K562 (cell line): ENCODE results near the gene PGD. TPM values are rescaled to one million over a fixed set of nuclear protein-coding genes. Genes with fewer than 3 reads are reported as not detected.

Source experiments
- BMI1 ChIP-seq: fragments of 150-350 bp; IDR thresholded peaks from 2 replicates; pipeline ENCODE4 v1.6.1; 2014; ENCODE audit warnings: low read length
- CEBPG ChIP-seq, 3 experiments: fragments of 200-800 bp in 1 of 3; sonication (Bioruptor generic) in 1 of 3; sonication (generic) in 1 of 3; formaldehyde crosslinking in 1 of 3; IDR thresholded peaks in 2 of 3; conservative IDR thresholded peaks in 1 of 3; 2 replicates each; pipeline versions ENCODE4 v1.6.1 to v1.8.0; 2016 to 2022; ENCODE audit warnings: missing compliant biosample characterization in 2 of 3, missing genetic modification characterization in 2 of 3, mild to moderate bottlenecking in 1 of 3, missing genetic modification reagents in 1 of 3
- CREBBP ChIP-seq: IDR thresholded peaks from one replicate; pipeline ENCODE4 v1.6.1; 2012; ENCODE audit warnings: low read depth, mild to moderate bottlenecking, control low read depth, inconsistent platforms, low read length
- GABPA ChIP-seq: fragments of 200-800 bp; sonication (Bioruptor generic); conservative IDR thresholded peaks from 2 replicates; pipeline ENCODE4 v1.6.1; 2016; ENCODE audit warnings: low read depth, missing genetic modification characterization, missing compliant biosample characterization
- GATA2 ChIP-seq: sonication (generic); formaldehyde crosslinking; IDR thresholded peaks from 2 replicates; pipeline ENCODE4 v1.4.0; 2020; ENCODE audit warnings: mild to moderate bottlenecking, missing genetic modification reagents
- HOXB6 ChIP-seq: fragments of 250-450 bp; sonication (Bioruptor Pico); IDR thresholded peaks from 2 replicates; pipeline ENCODE4 v1.5.1; 2022; ENCODE audit warnings: mild to moderate bottlenecking, borderline replicate concordance
- JUND ChIP-seq, 2 experiments: IDR thresholded peaks; 2 replicates in 1 of 2; 3 replicates in 1 of 2; pipeline ENCODE4 v1.6.1; 2011; ENCODE audit warnings: borderline replicate concordance in 2 of 2, low read depth in 2 of 2, low read length in 2 of 2, improper control_type of control experiment in 1 of 2, missing biosample characterization in 1 of 2, missing genetic modification characterization in 1 of 2, missing genetic modification reagents in 1 of 2
- KLF1 ChIP-seq: fragments of 450-650 bp; IDR thresholded peaks from 2 replicates; pipeline ENCODE4 v1.6.1; 2016; ENCODE audit warnings: missing genetic modification characterization, missing compliant biosample characterization
- KLF6 ChIP-seq: fragments of 250-450 bp; sonication (Bioruptor Pico); IDR thresholded peaks from 2 replicates; pipeline ENCODE4 v1.4.0; 2020; ENCODE audit warnings: mild to moderate bottlenecking, moderate library complexity, borderline replicate concordance
- MYBL2 ChIP-seq, 2 experiments: fragments of 450-650 bp in 1 of 2; sonication (generic) in 1 of 2; formaldehyde crosslinking in 1 of 2; IDR thresholded peaks; 2 replicates each; pipeline versions ENCODE4 v1.6.1 to v1.8.1; 2017 to 2022; ENCODE audit warnings: borderline replicate concordance in 1 of 2, inconsistent platforms in 1 of 2, low read depth in 1 of 2, mild to moderate bottlenecking in 1 of 2, missing genetic modification reagents in 1 of 2, moderate library complexity in 1 of 2
- NCOR1 ChIP-seq: fragments of 450-650 bp; IDR thresholded peaks from 2 replicates; pipeline ENCODE4 v1.6.1; 2016; ENCODE audit warnings: mild to moderate bottlenecking, moderate library complexity
- NFIX ChIP-seq: fragments of 250-450 bp; sonication (Bioruptor Pico); IDR thresholded peaks from 2 replicates; pipeline ENCODE4 v1.4.0; 2020; ENCODE audit warnings: low read depth, mild to moderate bottlenecking, moderate library complexity
- NR2C1 ChIP-seq, 2 experiments: fragments of 450-650 bp; IDR thresholded peaks; 2 replicates each; pipeline ENCODE4 v1.6.1; 2017; ENCODE audit warnings: mild to moderate bottlenecking in 2 of 2, antibody characterized with exemption in 1 of 2, inconsistent platforms in 1 of 2, missing compliant biosample characterization in 1 of 2, missing genetic modification characterization in 1 of 2
- RB1 ChIP-seq: fragments of 450-650 bp; IDR thresholded peaks from 2 replicates; pipeline ENCODE4 v1.6.1; 2017; ENCODE audit warnings: low read depth, mild to moderate bottlenecking
- SIN3B ChIP-seq: fragments of 450-650 bp; IDR thresholded peaks from 2 replicates; pipeline ENCODE4 v1.6.1; 2017; ENCODE audit warnings: low read depth, mild to moderate bottlenecking, moderate library complexity
- ZEB2 ChIP-seq: fragments of 450-650 bp; IDR thresholded peaks from 2 replicates; pipeline ENCODE4 v1.6.1; 2016
- ZNF224 ChIP-seq: sonication (generic); formaldehyde crosslinking; IDR thresholded peaks from 2 replicates; pipeline ENCODE4 v1.8.0; 2022; ENCODE audit warnings: mild to moderate bottlenecking, missing genetic modification reagents
- ZNF41 ChIP-seq: fragments of 250-450 bp; sonication (Bioruptor Pico); conservative IDR thresholded peaks from 2 replicates; pipeline ENCODE4 v1.4.0; 2020; ENCODE audit warnings: mild to moderate bottlenecking
- ZNF584 ChIP-seq: fragments of 200-800 bp; sonication (Bioruptor generic); IDR thresholded peaks from 2 replicates; pipeline ENCODE4 v1.6.1; 2016; ENCODE audit warnings: low read depth, mild to moderate bottlenecking, missing genetic modification characterization, missing compliant biosample characterization
- polyA plus RNA-seq, 8 experiments: library from polyadenylated mRNA; depleted of rRNA in 4 of 8; stranded (reverse) in 5 of 8; unstranded in 3 of 8; fragments of >200 nt; fragmentation: Nextera tagmentation in 2 of 8; fragmentation: Illumina TruSeq in 1 of 8; extraction: Ambion mirVana in 2 of 8; extraction: Trizol in 1 of 8; gene quantifications; 2 replicates each; pipeline versions ENCODE4 v1.2.1 to v1.2.3, GENCODE V29; 2011 to 2014; ENCODE audit warnings: inconsistent platforms in 1 of 8, missing spikeins in 1 of 8
- total RNA-seq, 7 experiments: library from RNA; depleted of rRNA in 6 of 7; stranded (reverse); fragments of >200 nt in 6 of 7; fragmentation: Illumina TruSeq in 2 of 7; extraction: Trizol in 2 of 7; gene quantifications; 2 replicates each; pipeline versions ENCODE4 v1.2.1 to v1.2.3, GENCODE V29; 2011 to 2021; ENCODE audit warnings: low replicate concordance in 1 of 7
- TF ChIP-seq, protein P1 (sequence below): fragments of 450-650 bp; IDR thresholded peaks from 2 replicates; pipeline ENCODE4 v1.6.1; 2014; ENCODE audit warnings: low read depth, mild to moderate bottlenecking, moderate library complexity, borderline replicate concordance
- TF ChIP-seq, protein P2 (sequence below): fragments of 250-450 bp; sonication (Bioruptor Pico); IDR thresholded peaks from 2 replicates; pipeline ENCODE4 v1.4.0; 2020; ENCODE audit warnings: borderline replicate concordance
- TF ChIP-seq, protein P3 (sequence below): fragments of 250-450 bp; sonication (Bioruptor Pico); IDR thresholded peaks from 2 replicates; pipeline ENCODE4 v1.8.0; 2021; ENCODE audit warnings: moderate library complexity, mild to moderate bottlenecking, inconsistent platforms

PGD gene
- total and polyA plus RNA-seq, 9 of the 15 experiments (the other 6 are each of a cell fraction or from before 2014, with no cell fraction given) = 177 to 542 (median 270) TPM

DNA sequence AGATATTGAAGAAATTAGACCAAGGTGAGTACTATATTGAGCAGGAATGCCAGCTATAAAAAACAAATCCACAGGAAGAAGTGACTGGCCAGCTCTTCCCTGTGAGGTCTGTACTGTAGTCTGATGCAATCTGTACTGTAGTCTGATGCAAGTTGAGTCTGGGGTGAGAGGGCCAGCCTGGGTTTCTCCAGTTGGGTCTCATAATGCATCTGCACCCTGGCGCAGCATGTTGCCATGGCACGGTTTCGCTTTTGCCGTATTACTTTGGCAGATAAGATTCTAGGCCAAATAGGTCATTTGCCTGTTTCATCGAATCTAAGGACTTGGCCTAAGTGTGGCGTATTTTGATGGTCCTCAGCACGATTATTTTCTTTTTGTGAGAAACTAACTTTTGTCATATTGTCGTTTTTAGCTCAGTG, 24.4 kb upstream of the PGD start (continued):
- TF ChIP-seq, protein P1, sequence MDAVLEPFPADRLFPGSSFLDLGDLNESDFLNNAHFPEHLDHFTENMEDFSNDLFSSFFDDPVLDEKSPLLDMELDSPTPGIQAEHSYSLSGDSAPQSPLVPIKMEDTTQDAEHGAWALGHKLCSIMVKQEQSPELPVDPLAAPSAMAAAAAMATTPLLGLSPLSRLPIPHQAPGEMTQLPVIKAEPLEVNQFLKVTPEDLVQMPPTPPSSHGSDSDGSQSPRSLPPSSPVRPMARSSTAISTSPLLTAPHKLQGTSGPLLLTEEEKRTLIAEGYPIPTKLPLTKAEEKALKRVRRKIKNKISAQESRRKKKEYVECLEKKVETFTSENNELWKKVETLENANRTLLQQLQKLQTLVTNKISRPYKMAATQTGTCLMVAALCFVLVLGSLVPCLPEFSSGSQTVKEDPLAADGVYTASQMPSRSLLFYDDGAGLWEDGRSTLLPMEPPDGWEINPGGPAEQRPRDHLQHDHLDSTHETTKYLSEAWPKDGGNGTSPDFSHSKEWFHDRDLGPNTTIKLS = no peak
- TF ChIP-seq ZNF584 (CRISPR knock-in tag) (peak; percentile 86; the same call in 1 of the 2 replicates), ZNF41 (CRISPR knock-in tag) (0 out of 2 replicates have a peak, but pooled peaks have one; percentile 4), NFIX (no peak), SIN3B (no peak), KLF6 (CRISPR knock-in tag) (peak; percentile 73; the same call in 1 of the 2 replicates), NCOR1 (no peak), JUND (IDR thresholded peaks at IDR 0.05; ENCODE audit: borderline replicate concordance, low read depth, low read length) (peak; percentile 66), JUND (tag; IDR thresholded peaks at IDR 0.05; ENCODE audit: borderline replicate concordance, low read depth, low read length) (peak; percentile 27; the same call in 1 of the 3 replicates), ZNF224 (CRISPR knock-in tag) (no peak), NR2C1 (IDR thresholded peaks at IDR 0.05) (no peak), NR2C1 (tag; IDR thresholded peaks at IDR 0.05) (peak; percentile 66; the same call in 1 of the 2 replicates), RB1 (no peak), ZEB2 (no peak), KLF1 (tag) (no peak), CREBBP (no peak), BMI1 (no peak), GABPA (tag) (0 out of 2 replicates have a peak, but pooled peaks have one; percentile 36), CEBPG (CRISPR knock-in tag; IDR thresholded peaks at IDR 0.05) (peak; percentile 80), CEBPG (tag; conservative IDR thresholded peaks at IDR 0.05 in 1 of 2, IDR thresholded peaks at IDR 0.05 in 1 of 2) (peak; percentile 96 to 97), GATA2 (CRISPR knock-in tag) (no peak), MYBL2 (IDR thresholded peaks at IDR 0.05; ENCODE audit: low read depth) (no peak), MYBL2 (CRISPR knock-in tag; IDR thresholded peaks at IDR 0.05; ENCODE audit: borderline replicate concordance) (no peak), HOXB6 (CRISPR knock-in tag) (no peak)
- TF ChIP-seq, protein P2, sequence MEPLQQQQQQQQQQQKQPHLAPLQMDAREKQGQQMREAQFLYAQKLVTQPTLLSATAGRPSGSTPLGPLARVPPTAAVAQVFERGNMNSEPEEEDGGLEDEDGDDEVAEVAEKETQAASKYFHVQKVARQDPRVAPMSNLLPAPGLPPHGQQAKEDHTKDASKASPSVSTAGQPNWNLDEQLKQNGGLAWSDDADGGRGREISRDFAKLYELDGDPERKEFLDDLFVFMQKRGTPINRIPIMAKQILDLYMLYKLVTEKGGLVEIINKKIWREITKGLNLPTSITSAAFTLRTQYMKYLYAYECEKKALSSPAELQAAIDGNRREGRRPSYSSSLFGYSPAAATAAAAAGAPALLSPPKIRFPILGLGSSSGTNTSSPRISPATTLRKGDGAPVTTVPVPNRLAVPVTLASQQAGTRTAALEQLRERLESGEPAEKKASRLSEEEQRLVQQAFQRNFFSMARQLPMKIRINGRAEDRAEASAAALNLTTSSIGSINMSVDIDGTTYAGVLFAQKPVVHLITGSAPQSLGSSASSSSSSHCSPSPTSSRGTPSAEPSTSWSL (CRISPR knock-in tag) = no peak; the same call in 1 of the 2 replicates
- TF ChIP-seq, protein P3, sequence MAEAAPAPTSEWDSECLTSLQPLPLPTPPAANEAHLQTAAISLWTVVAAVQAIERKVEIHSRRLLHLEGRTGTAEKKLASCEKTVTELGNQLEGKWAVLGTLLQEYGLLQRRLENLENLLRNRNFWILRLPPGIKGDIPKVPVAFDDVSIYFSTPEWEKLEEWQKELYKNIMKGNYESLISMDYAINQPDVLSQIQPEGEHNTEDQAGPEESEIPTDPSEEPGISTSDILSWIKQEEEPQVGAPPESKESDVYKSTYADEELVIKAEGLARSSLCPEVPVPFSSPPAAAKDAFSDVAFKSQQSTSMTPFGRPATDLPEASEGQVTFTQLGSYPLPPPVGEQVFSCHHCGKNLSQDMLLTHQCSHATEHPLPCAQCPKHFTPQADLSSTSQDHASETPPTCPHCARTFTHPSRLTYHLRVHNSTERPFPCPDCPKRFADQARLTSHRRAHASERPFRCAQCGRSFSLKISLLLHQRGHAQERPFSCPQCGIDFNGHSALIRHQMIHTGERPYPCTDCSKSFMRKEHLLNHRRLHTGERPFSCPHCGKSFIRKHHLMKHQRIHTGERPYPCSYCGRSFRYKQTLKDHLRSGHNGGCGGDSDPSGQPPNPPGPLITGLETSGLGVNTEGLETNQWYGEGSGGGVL (CRISPR knock-in tag) = peak; percentile 58; the same call in 1 of the 2 replicates
